ENCODE data around the gene DGKB. TPM values are rescaled to one million over a fixed set of nuclear protein-coding genes. Genes with fewer than 3 reads are reported as not detected.

The DGKB gene
- total RNA-seq, 8 experiments from 2014 or later = 0.22 to 13.6 (median 9.0) TPM

GRCh38 chr7:14690075-14690474 is 212.5 kb downstream of the DGKB start:
- no peaks in the 10 kb centered on the region for H3K4me1 ChIP-seq (replicated peaks in 1 of 2)
- in situ Hi-C loops (cut with MboI; ENCODE audit: low pct_unique_long_range_greater_than_20kb in 2 of 9, low sequenced_read_pairs in 9 of 9, unreplicated experiment in 9 of 9) = loop anchor here (10.0 to 25.0 kb wide), 2 partner anchors 1403 to 1405 kb away; no protein-coding TSS in a partner anchor
- no peak overlapping the region for H3K4me3 ChIP-seq
- no peak overlapping the region for H3K27ac ChIP-seq
- ATAC-seq (replicated peaks in 6 of 8) = no peak
- WGBS, 10 experiments = 31 to 100% (median 91%) methylated on average over 2 to 5 of the region's 5 CpGs; no CpG with 5 or more reads in 1 of the 10 experiments

DNA sequence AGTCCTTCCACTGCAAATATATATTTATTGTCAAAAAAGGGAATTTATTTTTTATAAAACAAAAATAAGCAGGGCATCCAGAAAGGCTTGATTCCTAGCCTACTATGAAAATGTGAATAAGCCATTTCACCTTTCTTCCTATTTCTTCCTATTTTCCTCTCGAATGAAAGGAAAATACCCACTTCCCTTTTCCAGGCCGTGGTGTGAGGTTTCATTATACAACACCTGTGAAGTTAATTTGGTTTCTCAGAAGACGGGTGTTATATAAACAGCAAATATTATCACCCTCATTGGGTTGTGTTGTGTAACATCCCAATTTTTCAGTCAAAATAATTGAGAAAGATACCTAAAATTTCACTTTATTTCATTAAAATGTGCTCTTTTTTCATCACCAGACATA is 214.3 kb downstream of the DGKB start:
- Histone ChIP-seq H3K4me1 (replicated peaks in 1 of 2) (no peaks in the 10 kb centered on the region), H3K4me3 (no peak overlapping the region), H3K27ac (no peak overlapping the region)
- in situ Hi-C loops (cut with MboI; ENCODE audit: low pct_unique_long_range_greater_than_20kb in 2 of 9, low sequenced_read_pairs in 9 of 9, unreplicated experiment in 9 of 9) = loop anchor here in 8 of 9 experiments (25.0 kb wide), 1 partner anchor 1401 kb away; no protein-coding TSS in a partner anchor
- 30 to 100% (median 90%) methylated on average over 2 to 3 of the region's 3 CpGs; no CpG with 5 or more reads in 1 of the 10 experiments for WGBS, 10 experiments
- no peak for ATAC-seq (replicated peaks in 6 of 8)

- Histone ChIP-seq H3K4me3 (no peak overlapping the region), H3K27ac (no peak overlapping the region), H3K4me1 (replicated peaks in 1 of 2) (no peaks in the 10 kb centered on the region)
- ATAC-seq (replicated peaks in 6 of 8) = no peak
- in situ Hi-C loops (cut with MboI; ENCODE audit: low pct_unique_long_range_greater_than_20kb in 2 of 9, low sequenced_read_pairs in 9 of 9, unreplicated experiment in 9 of 9) = loop anchor here in 8 of 9 experiments (25.0 kb wide), 1 partner anchor 1400 kb away; no protein-coding TSS in a partner anchor
- 17 to 100% (median 82%) methylated on average over 1 to 3 of the region's 3 CpGs for WGBS, 10 experiments
Observed at GRCh38 chr7:14687777-14688176, 214.8 kb downstream of the DGKB start.

- in situ Hi-C loops (cut with MboI; ENCODE audit: low pct_unique_long_range_greater_than_20kb in 2 of 9, low sequenced_read_pairs in 9 of 9, unreplicated experiment in 9 of 9) = loop anchor here in 8 of 9 experiments (25.0 kb wide), 1 partner anchor 1400 kb away; no protein-coding TSS in a partner anchor
- Histone ChIP-seq H3K4me3 (no peak overlapping the region), H3K27ac (no peak overlapping the region), H3K4me1 (replicated peaks in 1 of 2) (no peaks in the 10 kb centered on the region)
- no peak for ATAC-seq (replicated peaks in 6 of 8)
- 89 to 100% (median 99%) methylated on average over 2 to 3 of the region's 3 CpGs for WGBS, 10 experiments
Observed at GRCh38 chr7:14687241-14687640, 215.3 kb downstream of the DGKB start.

DNA sequence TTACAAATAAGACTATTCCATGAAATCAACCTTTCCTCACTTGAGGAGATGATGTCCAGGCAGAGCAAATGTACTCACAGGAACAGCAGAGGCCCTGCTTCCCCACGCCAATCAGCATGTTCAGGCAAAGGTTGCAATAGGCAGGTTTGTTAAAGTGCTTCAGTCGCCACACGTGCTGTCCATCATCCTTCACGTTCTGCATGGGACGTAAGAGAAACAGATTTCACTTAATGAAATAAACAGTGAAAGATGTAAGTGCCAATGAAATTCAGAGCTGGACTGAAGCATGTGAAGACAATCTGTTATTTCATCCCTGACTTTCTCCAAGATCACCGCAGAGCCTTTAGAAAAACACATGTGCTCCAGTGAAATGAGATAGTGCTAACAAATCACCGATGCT is 217.4 kb downstream of the DGKB start:
- H3K27ac ChIP-seq = no peak overlapping the region
- in situ Hi-C loops (cut with MboI; ENCODE audit: low pct_unique_long_range_greater_than_20kb in 2 of 9, low sequenced_read_pairs in 9 of 9, unreplicated experiment in 9 of 9) = loop anchor here in 8 of 9 experiments (25.0 kb wide), 1 partner anchor 1398 kb away; no protein-coding TSS in a partner anchor
- 3 to 100% (median 93%) methylated on average over 1 to 5 of the region's 7 CpGs; no CpG with 5 or more reads in 1 of the 10 experiments for WGBS, 10 experiments
- ATAC-seq (replicated peaks in 6 of 8) = peak in 2 of 8 experiments; percentile 36 to 38
- no peaks in the 10 kb centered on the region for H3K4me1 ChIP-seq (replicated peaks in 1 of 2)
- H3K4me3 ChIP-seq = no peak overlapping the region

GRCh38 chr7:14682910-14683465 is 219.6 kb downstream of the DGKB start:
- H3K27ac ChIP-seq = no peak overlapping the region
- in situ Hi-C loops (cut with MboI; ENCODE audit: low pct_unique_long_range_greater_than_20kb in 2 of 9, low sequenced_read_pairs in 9 of 9, unreplicated experiment in 9 of 9) = loop anchor here in 8 of 9 experiments (25.0 kb wide), 1 partner anchor 1396 kb away; no protein-coding TSS in a partner anchor
- ATAC-seq (replicated peaks in 6 of 8) = no peak
- no peak overlapping the region for H3K4me3 ChIP-seq
- no peaks in the 10 kb centered on the region for H3K4me1 ChIP-seq (replicated peaks in 1 of 2)
- 23 to 100% (median 89%) methylated on average over 1 to 4 of the region's 4 CpGs for WGBS, 10 experiments

DNA sequence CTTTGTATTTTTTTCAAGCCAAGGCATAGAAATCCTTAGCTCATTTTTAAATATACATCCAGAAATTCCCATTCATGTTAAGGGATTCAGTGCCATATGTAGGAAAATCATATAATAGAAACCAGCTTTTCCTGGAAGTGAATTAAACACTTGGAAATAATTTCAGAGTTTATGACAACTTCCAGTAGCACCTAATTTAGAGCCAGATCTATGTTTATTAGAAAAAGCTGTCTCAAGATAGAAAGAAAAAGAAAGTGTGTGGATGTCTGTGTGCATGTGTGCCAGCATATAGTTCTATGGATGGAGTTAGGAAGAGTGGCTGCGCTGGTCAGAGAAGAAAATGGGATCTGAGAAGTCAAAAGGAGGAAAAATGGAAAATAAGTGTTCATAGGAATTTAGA is 225.7 kb downstream of the DGKB start:
- Histone ChIP-seq H3K27ac (no peak overlapping the region), H3K4me3 (no peak overlapping the region), H3K4me1 (replicated peaks in 1 of 2) (no peaks in the 10 kb centered on the region)
- in situ Hi-C loops (cut with MboI; ENCODE audit: low pct_unique_long_range_greater_than_20kb in 2 of 9, low sequenced_read_pairs in 9 of 9, unreplicated experiment in 9 of 9) = loop anchor here in 8 of 9 experiments (25.0 kb wide), 1 partner anchor 1390 kb away; no protein-coding TSS in a partner anchor
- no peak for ATAC-seq (replicated peaks in 6 of 8)
- 10 to 100% (median 75%) methylated on average over 1 of the region's 1 CpG; no CpG with 5 or more reads in 2 of the 10 experiments for WGBS, 10 experiments

DNA sequence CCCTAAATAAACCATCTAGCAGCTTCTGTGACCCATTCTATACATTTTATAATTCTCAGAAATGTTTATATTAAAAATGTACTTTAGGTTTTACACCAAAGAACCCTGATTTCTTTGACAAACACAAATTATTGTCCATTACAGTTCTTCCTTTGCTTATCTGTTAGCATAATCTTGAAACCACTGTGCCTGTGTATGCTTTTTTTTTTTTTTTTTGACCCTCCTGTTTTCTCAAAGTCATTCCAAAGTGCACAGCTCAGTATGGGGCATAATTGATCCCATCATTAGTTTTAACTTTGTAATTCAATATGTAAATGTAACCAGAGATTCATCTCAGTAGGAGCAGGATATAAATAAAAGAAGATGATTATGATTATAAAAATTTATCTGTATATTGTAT is 229.3 kb downstream of the DGKB start:
- no peaks in the 10 kb centered on the region for H3K4me1 ChIP-seq (replicated peaks in 1 of 2)
- H3K27ac ChIP-seq = no peak overlapping the region
- in situ Hi-C loops (cut with MboI; ENCODE audit: low pct_unique_long_range_greater_than_20kb in 2 of 9, low sequenced_read_pairs in 9 of 9, unreplicated experiment in 9 of 9) = no loop called here
- ATAC-seq (replicated peaks in 6 of 8) = no peak
- H3K4me3 ChIP-seq = no peak overlapping the region

GRCh38 chr7:14666913-14667312 is 235.6 kb downstream of the DGKB start:
- 4 to 84% (median 41%) methylated on average over 1 to 2 of the region's 2 CpGs for WGBS, 10 experiments
- in situ Hi-C loops (cut with MboI; ENCODE audit: low pct_unique_long_range_greater_than_20kb in 2 of 9, low sequenced_read_pairs in 9 of 9, unreplicated experiment in 9 of 9) = no loop called here
- Histone ChIP-seq H3K27ac (no peak overlapping the region), H3K4me3 (no peak overlapping the region), H3K4me1 (replicated peaks in 1 of 2) (no peaks in the 10 kb centered on the region)
- no peak for ATAC-seq (replicated peaks in 6 of 8)

DNA sequence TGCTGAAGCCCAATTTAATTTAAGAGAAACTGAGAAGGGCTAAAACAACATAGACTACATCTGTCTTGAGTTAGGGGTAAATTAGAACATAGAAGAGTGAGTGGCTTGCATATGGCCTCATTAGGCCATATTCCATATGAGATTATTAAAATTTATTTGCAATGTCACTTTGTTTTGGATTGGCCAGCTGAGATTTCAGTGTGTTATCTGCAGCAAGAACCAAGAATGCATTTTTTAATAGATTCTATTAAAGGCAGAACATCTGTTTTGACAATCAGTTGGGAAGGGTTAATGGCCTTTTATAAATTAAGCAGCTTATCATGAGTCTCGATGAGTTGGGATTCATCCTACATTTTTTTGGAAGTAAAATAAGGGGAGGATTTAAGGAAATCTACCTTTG is 236.2 kb downstream of the DGKB start:
- Histone ChIP-seq H3K4me1 (replicated peaks in 1 of 2) (no peaks in the 10 kb centered on the region), H3K4me3 (no peak overlapping the region), H3K27ac (no peak overlapping the region)
- no peak for ATAC-seq (replicated peaks in 6 of 8)
- WGBS, 10 experiments = 0 to 100% (median 33%) methylated on average over 1 of the region's 1 CpG; no CpG with 5 or more reads in 3 of the 10 experiments
- in situ Hi-C loops (cut with MboI; ENCODE audit: low pct_unique_long_range_greater_than_20kb in 2 of 9, low sequenced_read_pairs in 9 of 9, unreplicated experiment in 9 of 9) = no loop called here

GRCh38 chr7:14639801-14640200 is 262.8 kb downstream of the DGKB start:
- in situ Hi-C loops (cut with MboI; ENCODE audit: low pct_unique_long_range_greater_than_20kb in 2 of 9, low sequenced_read_pairs in 9 of 9, unreplicated experiment in 9 of 9) = no loop called here
- H3K4me3 ChIP-seq = no peak overlapping the region
- WGBS, 10 experiments = 0 to 100% (median 83%) methylated on average over 1 of the region's 1 CpG; no CpG with 5 or more reads in 3 of the 10 experiments
- no peaks in the 10 kb centered on the region for H3K4me1 ChIP-seq (replicated peaks in 1 of 2)
- no peak for ATAC-seq (replicated peaks in 6 of 8)
- no peak overlapping the region for H3K27ac ChIP-seq

- H3K4me1 ChIP-seq (replicated peaks in 1 of 2) = no peaks in the 10 kb centered on the region
- H3K4me3 ChIP-seq = no peak overlapping the region
- 14 to 83% (median 37%) methylated on average over 1 to 2 of the region's 2 CpGs; no CpG with 5 or more reads in 4 of the 10 experiments for WGBS, 10 experiments
- no peak for ATAC-seq (replicated peaks in 6 of 8)
- no peak overlapping the region for H3K27ac ChIP-seq
- in situ Hi-C loops (cut with MboI; ENCODE audit: low pct_unique_long_range_greater_than_20kb in 2 of 9, low sequenced_read_pairs in 9 of 9, unreplicated experiment in 9 of 9) = no loop called here
Observed at GRCh38 chr7:14639329-14639728, 263.2 kb downstream of the DGKB start.

DNA sequence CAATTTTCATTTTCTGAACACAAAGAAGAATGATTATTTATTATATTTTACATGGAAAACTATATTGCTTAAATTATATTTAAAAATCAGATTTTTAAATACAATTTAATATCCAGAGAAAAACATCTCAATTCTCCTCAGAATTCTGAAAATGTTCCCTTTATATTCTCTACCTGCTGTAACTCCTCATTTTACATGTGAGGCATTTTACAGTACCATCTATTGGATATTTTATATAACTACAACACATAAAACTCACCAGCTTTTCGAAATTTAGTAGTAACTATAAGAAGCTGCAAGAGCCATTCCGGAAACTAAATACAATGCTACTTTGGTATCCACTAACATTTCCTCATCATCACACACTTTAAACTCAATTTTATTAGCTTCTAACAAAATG is 264.6 kb downstream of the DGKB start:
- WGBS, 10 experiments = 10 to 100% (median 92%) methylated on average over 1 to 2 of the region's 2 CpGs; no CpG with 5 or more reads in 1 of the 10 experiments
- no peak overlapping the region for H3K4me3 ChIP-seq
- in situ Hi-C loops (cut with MboI; ENCODE audit: low pct_unique_long_range_greater_than_20kb in 2 of 9, low sequenced_read_pairs in 9 of 9, unreplicated experiment in 9 of 9) = no loop called here
- H3K4me1 ChIP-seq (replicated peaks in 1 of 2) = no peaks in the 10 kb centered on the region
- H3K27ac ChIP-seq = no peak overlapping the region
- no peak for ATAC-seq (replicated peaks in 6 of 8)

- in situ Hi-C loops (cut with MboI; ENCODE audit: low pct_unique_long_range_greater_than_20kb in 2 of 9, low sequenced_read_pairs in 9 of 9, unreplicated experiment in 9 of 9) = no loop called here
- Histone ChIP-seq H3K4me1 (replicated peaks in 1 of 2) (no peaks in the 10 kb centered on the region), H3K4me3 (no peak overlapping the region), H3K27ac (no peak overlapping the region)
- WGBS, 10 experiments = 11 to 97% (median 78%) methylated on average over 1 to 4 of the region's 4 CpGs
- no peak for ATAC-seq (replicated peaks in 6 of 8)
Observed at GRCh38 chr7:14635955-14636354, 266.6 kb downstream of the DGKB start.
